ENCODE data around the gene RHOD. TPM values are rescaled to one million over a fixed set of nuclear protein-coding genes. Genes with fewer than 3 reads are reported as not detected.

Gene RHOD
- 12.2 TPM for total RNA-seq
- long read RNA-seq, transcript RHOD-201 (5 exons, 1,129 nt), result major isoform, 6 of 16 reads
- long read RNA-seq, partial matches to known transcripts, result 6 of 16 reads
- long read RNA-seq, other reads (novel, unspliced or antisense), result 2 of 16 reads

- peak within 1 kb of the TSS; percentile 77 for H3K27ac ChIP-seq
- intact Hi-C loops (cut with DNase I), result no loop called here
- H3K9me3 ChIP-seq, result no peaks in the 10 kb centered on the region
- ATAC-seq (peak; percentile 87 to 91), DNase-seq (peak; percentile 80)
- H3K4me3 ChIP-seq, result peak within 1 kb of the TSS; percentile 72
- H3K4me1 ChIP-seq, result peaks cover 30% of the 10 kb centered on the region
- no peak for TF ChIP-seq CTCF (IDR thresholded peaks at IDR 0.05)
- H3K36me3 ChIP-seq, result no peaks in the 10 kb centered on the region
- H3K27me3 ChIP-seq (ENCODE audit: low read depth), result peaks cover 10% of the 10 kb centered on the region
These were observed at the start of gene RHOD for GRCh38 chr11:67056267-67057204. RHOD (plus strand) TSS chr11:67056847; CDS start chr11:67056903, 56 bp downstream.

- H3K9me3 ChIP-seq, result no peaks in the 10 kb centered on the region
- TF ChIP-seq CTCF (IDR thresholded peaks at IDR 0.05), result no peak
- no peak overlapping the region for H3K27ac ChIP-seq
- no peaks in the 10 kb centered on the region for H3K27me3 ChIP-seq (ENCODE audit: low read depth)
- ATAC-seq (no peak), DNase-seq (no peak)
- intact Hi-C loops (cut with DNase I), result no loop called here
- no peaks in the 10 kb centered on the region for H3K4me1 ChIP-seq
- H3K4me3 ChIP-seq, result no peak overlapping the region
- H3K36me3 ChIP-seq, result no peaks in the 10 kb centered on the region
These were observed 49.5 kb upstream of the RHOD start for GRCh38 chr11:67007126-67007525.

GRCh38 chr11:67010296-67010905, 46.2 kb upstream of the RHOD start:
- DNase-seq, result no peak
- intact Hi-C loops (cut with DNase I), result no loop called here
- no peaks in the 10 kb centered on the region for H3K27me3 ChIP-seq (ENCODE audit: low read depth)
- no peaks in the 10 kb centered on the region for H3K4me1 ChIP-seq
- no peaks in the 10 kb centered on the region for H3K36me3 ChIP-seq
- no peak overlapping the region for H3K4me3 ChIP-seq
- no peak for ATAC-seq
- H3K27ac ChIP-seq, result no peak overlapping the region
- no peaks in the 10 kb centered on the region for H3K9me3 ChIP-seq
- no peak for TF ChIP-seq CTCF (IDR thresholded peaks at IDR 0.05)

- DNase-seq, result no peak
- no peaks in the 10 kb centered on the region for H3K4me1 ChIP-seq
These were observed 43.1 kb upstream of the RHOD start for GRCh38 chr11:67013511-67014045.

More at GRCh38 chr11:67013511-67014045, 43.1 kb upstream of the RHOD start:
- Histone ChIP-seq H3K27me3 (ENCODE audit: low read depth) (no peaks in the 10 kb centered on the region), H3K4me3 (no peak overlapping the region), H3K9me3 (no peaks in the 10 kb centered on the region), H3K27ac (no peak overlapping the region), H3K36me3 (no peaks in the 10 kb centered on the region)
- TF ChIP-seq CTCF (IDR thresholded peaks at IDR 0.05), result no peak
- intact Hi-C loops (cut with DNase I), result no loop called here
- peak in 1 of 2 donors; percentile 30 for ATAC-seq
